Muscle layer of colon (tissue), 2 donors: ENCODE measurements around the gene SEC22A.
A peak's percentile ranks its signal among the peaks of the same experiment; 100 is the strongest.

Source experiments
- H3K27ac ChIP-seq: one replicate; pipeline ENCODE4 v1.7.0; 2013; ENCODE audit warnings: low read depth, mild to moderate bottlenecking, low read length, moderate library complexity
- H3K27me3 ChIP-seq, 2 donors: one replicate each; pipeline ENCODE4 v1.7.0; 2013; ENCODE audit warnings: low read length in 2 of 2, mild to moderate bottlenecking in 2 of 2; ENCODE audit not compliant: insufficient read depth in 2 of 2, control insufficient read depth in 1 of 2
- H3K36me3 ChIP-seq: one replicate; pipeline ENCODE4 v1.7.0; 2013; ENCODE audit warnings: mild to moderate bottlenecking, low read length; ENCODE audit not compliant: insufficient read depth
- H3K4me1 ChIP-seq: one replicate; pipeline ENCODE4 v1.7.0; 2013; ENCODE audit warnings: mild to moderate bottlenecking, low read length; ENCODE audit not compliant: insufficient read depth
- H3K4me3 ChIP-seq, 2 donors: one replicate each; pipeline ENCODE4 v1.7.0; 2013; ENCODE audit warnings: low read length in 2 of 2, low read depth in 1 of 2, mild to moderate bottlenecking in 1 of 2, moderate library complexity in 1 of 2
- H3K9ac ChIP-seq: one replicate; pipeline ENCODE4 v1.7.0; 2013; ENCODE audit warnings: low read length
- H3K9me3 ChIP-seq: one replicate; pipeline ENCODE4 v1.7.0; 2013; ENCODE audit warnings: mild to moderate bottlenecking, low read length
- donor health status: abdominal sarcoma.
- donor health status: Adenocarcinoma of cecum.

The SEC22A gene, protein sequence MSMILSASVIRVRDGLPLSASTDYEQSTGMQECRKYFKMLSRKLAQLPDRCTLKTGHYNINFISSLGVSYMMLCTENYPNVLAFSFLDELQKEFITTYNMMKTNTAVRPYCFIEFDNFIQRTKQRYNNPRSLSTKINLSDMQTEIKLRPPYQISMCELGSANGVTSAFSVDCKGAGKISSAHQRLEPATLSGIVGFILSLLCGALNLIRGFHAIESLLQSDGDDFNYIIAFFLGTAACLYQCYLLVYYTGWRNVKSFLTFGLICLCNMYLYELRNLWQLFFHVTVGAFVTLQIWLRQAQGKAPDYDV

GRCh38 chr3:123201557-123202427, at the start of gene SEC22A:
Gene SEC22A, plus strand, starts transcription at chr3:123201943. Its CDS starts 7,275 bp downstream, at chr3:123209218.
- Histone ChIP-seq H3K9me3 (no peaks in the 10 kb centered on the region), H3K36me3 (no peaks in the 10 kb centered on the region), H3K27ac (peak within 1 kb of the TSS; percentile 83), H3K27me3 (no peaks in the 10 kb centered on the region), H3K4me3 (peak within 1 kb of the TSS; percentile 90 to 98), H3K9ac (peak within 1 kb of the TSS; percentile 98), H3K4me1 (peaks cover 15% of the 10 kb centered on the region)

- H3K9me3 ChIP-seq: no peaks in the 10 kb centered on the region
- H3K36me3 ChIP-seq: peaks cover 27% of the 10 kb centered on the region
- H3K9ac ChIP-seq: no peak overlapping the region
- no peaks in the 10 kb centered on the region for H3K4me1 ChIP-seq
- no peak overlapping the region for H3K27ac ChIP-seq
- H3K4me3 ChIP-seq: no peak overlapping the region
- H3K27me3 ChIP-seq: no peaks in the 10 kb centered on the region
Measured at GRCh38 chr3:123152687-123153086, 49.1 kb upstream of the SEC22A start.

DNA sequence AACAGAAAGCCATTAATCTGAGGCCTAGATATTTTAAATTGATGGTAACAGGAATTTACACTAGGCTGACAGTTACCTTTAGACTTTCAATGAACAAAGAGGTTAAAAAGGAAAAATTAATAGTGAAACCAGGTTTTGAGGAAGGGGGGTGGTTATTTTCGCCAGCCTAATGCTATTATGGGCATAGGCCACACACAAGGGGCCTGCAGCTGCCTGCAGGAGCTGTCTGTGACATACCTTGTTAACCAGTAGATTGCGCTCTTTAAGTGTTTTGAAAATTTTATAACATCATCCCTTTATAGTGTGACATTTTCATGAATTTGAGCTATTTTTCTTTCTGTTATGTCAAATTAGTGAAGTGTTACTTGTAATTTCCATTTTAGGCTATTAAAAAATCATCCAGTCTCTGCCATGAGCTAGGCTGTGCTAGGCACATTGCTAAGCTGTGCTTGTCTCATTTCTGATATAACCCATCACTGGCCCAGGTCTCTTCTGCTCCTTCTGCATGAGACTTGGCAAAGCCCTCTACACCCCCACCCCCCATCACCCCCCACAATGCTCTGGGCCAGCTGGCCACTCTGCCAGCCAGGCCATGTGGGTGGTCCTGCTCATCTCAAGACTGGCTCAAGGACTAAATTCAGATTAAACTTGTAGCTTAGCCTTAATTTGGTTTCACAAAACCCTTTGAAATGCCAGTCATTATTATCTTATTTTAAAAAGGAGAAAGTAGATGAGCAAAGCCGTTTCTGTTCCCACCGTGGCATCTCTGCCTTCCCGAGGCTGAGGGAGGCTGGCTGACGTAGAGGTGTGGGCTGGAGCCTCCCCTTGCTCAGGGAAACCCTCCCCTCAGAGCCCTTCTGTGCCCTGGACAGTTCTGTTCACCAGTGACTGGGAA, 48.4 kb upstream of the SEC22A start:
- Histone ChIP-seq H3K9me3 (no peaks in the 10 kb centered on the region), H3K27me3 (no peaks in the 10 kb centered on the region), H3K9ac (no peak overlapping the region), H3K4me1 (no peaks in the 10 kb centered on the region), H3K27ac (no peak overlapping the region), H3K4me3 (no peak overlapping the region), H3K36me3 (peaks cover 23% of the 10 kb centered on the region)

DNA sequence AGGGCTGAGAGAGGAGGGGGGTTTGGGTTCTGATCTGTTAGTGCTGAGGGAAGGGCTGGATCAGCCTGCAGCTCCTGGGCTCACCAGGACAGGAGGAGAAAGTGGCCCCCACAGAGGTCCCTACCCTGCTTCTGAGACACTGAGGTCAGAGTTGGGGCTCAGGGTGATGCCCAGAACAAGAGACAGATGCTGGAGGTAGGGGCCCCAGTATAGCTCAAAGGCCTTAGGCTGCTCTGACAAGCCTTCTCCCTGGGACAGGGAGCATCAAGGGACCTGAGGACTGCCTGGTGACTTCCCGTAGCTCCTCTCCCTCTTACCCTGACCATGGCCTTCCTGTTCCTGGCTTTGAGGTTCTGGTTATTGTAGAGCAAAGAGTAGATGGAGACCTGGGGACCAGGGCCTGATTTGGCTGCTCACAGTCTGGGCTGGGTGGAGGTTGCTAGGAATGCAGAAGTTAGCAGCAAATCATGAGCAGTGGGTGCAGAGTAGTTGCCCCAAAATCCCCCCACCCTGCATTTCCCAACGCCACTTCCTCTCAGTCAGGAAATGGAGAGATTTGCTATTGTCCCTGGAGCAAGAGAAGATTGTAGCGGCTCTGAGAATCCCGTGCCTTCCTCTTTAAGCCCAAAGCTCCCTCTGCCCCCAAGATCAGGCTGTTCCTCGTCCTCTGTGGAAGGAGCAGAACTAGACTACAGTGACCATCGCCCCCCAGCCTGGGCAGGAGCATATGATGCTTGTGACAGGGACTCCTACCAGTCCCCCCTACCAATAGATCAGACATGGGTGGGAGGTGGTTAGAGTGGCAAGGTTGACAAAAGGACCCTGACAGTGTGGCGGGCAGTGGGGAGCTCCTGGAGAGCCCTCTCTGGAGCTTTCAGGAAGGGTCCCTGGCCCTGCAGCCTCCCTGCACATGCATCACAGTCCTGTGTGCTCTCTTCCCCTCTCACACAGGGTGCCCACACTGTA, 47.4 kb upstream of the SEC22A start:
- Histone ChIP-seq H3K4me1 (no peaks in the 10 kb centered on the region), H3K4me3 (no peak overlapping the region), H3K36me3 (peaks cover 19% of the 10 kb centered on the region), H3K27ac (no peak overlapping the region), H3K9ac (no peak overlapping the region), H3K9me3 (no peaks in the 10 kb centered on the region), H3K27me3 (no peaks in the 10 kb centered on the region)

GRCh38 chr3:123155471-123156011, 46.2 kb upstream of the SEC22A start:
- H3K4me1 ChIP-seq: no peaks in the 10 kb centered on the region
- no peaks in the 10 kb centered on the region for H3K9me3 ChIP-seq
- H3K4me3 ChIP-seq: no peak overlapping the region
- H3K27me3 ChIP-seq: no peaks in the 10 kb centered on the region
- no peak overlapping the region for H3K27ac ChIP-seq
- peaks cover 18% of the 10 kb centered on the region for H3K36me3 ChIP-seq
- H3K9ac ChIP-seq: no peak overlapping the region

GRCh38 chr3:123156276-123156995, 45.3 kb upstream of the SEC22A start:
- Histone ChIP-seq H3K36me3 (peaks cover 12% of the 10 kb centered on the region), H3K27ac (no peak overlapping the region), H3K4me3 (no peak overlapping the region), H3K27me3 (no peaks in the 10 kb centered on the region), H3K9me3 (no peaks in the 10 kb centered on the region), H3K9ac (no peak overlapping the region), H3K4me1 (no peaks in the 10 kb centered on the region)

DNA sequence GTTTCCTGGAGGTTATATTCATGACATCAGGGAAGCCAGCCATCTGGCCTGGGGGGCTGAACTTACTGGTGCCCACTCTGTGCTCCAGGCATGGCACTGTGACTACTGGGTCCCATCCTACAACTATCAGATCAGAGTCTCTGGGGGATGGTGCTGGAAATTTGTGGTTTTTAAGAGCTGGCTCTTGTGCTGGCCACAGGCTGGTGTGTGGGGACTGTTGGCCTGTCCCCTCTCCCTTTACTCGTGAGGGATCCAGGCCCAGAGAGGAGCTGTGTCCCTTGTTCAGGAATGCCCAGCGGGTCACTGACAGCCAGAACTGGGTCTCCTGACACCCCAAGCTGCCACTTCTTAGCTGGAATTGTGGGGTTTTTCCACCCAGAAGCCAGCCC, 44.5 kb upstream of the SEC22A start:
- H3K4me1 ChIP-seq: no peaks in the 10 kb centered on the region
- H3K27ac ChIP-seq: no peak overlapping the region
- H3K9me3 ChIP-seq: no peaks in the 10 kb centered on the region
- H3K27me3 ChIP-seq: no peaks in the 10 kb centered on the region
- no peak overlapping the region for H3K9ac ChIP-seq
- H3K4me3 ChIP-seq: no peak overlapping the region
- H3K36me3 ChIP-seq: peaks cover 19% of the 10 kb centered on the region

GRCh38 chr3:123157598-123158287, 44.0 kb upstream of the SEC22A start:
- no peaks in the 10 kb centered on the region for H3K9me3 ChIP-seq
- no peak overlapping the region for H3K4me3 ChIP-seq
- H3K27ac ChIP-seq: no peak overlapping the region
- no peaks in the 10 kb centered on the region for H3K4me1 ChIP-seq
- no peaks in the 10 kb centered on the region for H3K27me3 ChIP-seq
- H3K36me3 ChIP-seq: peaks cover 19% of the 10 kb centered on the region
- no peak overlapping the region for H3K9ac ChIP-seq

- Histone ChIP-seq H3K9me3 (no peaks in the 10 kb centered on the region), H3K4me1 (no peaks in the 10 kb centered on the region), H3K4me3 (no peak overlapping the region), H3K9ac (no peak overlapping the region), H3K27ac (no peak overlapping the region), H3K27me3 (no peaks in the 10 kb centered on the region), H3K36me3 (peaks cover 23% of the 10 kb centered on the region)
Measured at GRCh38 chr3:123158330-123158729, 43.4 kb upstream of the SEC22A start.
